ENCODE data around the gene HSPA8.

GRCh38 chr11:123045101-123045500 lies 16.8 kb downstream of the HSPA8 start:
- TF ChIP-seq CTCF (IDR thresholded peaks at IDR 0.05) (no peak), POLR2AphosphoS5 (IDR thresholded peaks at IDR 0.05) (no peak)
